NCI-H82 (cell line): ENCODE measurements around the gene MITF.

Experiments used
- DNase-seq: peaks from one replicate; lab custom pipeline; 2025; lab: John Stamatoyannopoulos, UW

The MITF gene

GRCh38 chr3:69755795-69756194 lies 16.5 kb downstream of the MITF start:
- no peak for DNase-seq

- DNase-seq: no peak
These were observed 22.9 kb downstream of the MITF start for GRCh38 chr3:69761896-69762767.

- DNase-seq: no peak
These were observed 23.5 kb downstream of the MITF start for GRCh38 chr3:69762768-69763229.

GRCh38 chr3:69763458-69763857 lies 24.2 kb downstream of the MITF start:
- DNase-seq: no peak

- no peak for DNase-seq
These were observed 25.0 kb downstream of the MITF start for GRCh38 chr3:69764121-69764741.

GRCh38 chr3:69764861-69765260 lies 25.6 kb downstream of the MITF start:
- DNase-seq: no peak

DNA sequence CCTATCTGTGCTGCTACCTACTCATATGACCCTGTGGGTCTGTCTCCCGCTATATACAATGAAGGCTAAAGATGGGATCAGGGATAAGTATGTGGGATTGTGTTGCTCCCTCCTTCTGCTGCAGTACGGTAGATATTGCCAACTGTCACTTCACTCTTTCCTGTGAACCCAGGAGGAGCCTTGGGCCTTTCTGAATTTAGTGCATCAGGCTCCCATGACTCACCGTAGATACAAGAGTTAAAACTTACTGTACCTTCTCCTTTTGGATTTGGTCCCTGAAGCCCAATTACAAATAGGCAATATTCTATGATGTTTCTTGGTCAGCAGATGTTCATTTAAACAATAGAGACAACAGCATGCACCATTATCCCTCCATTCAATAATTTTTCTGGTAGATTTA lies 27.4 kb downstream of the MITF start:
- DNase-seq: no peak

GRCh38 chr3:69767571-69767970 lies 28.3 kb downstream of the MITF start:
- no peak for DNase-seq

GRCh38 chr3:69768438-69768837 lies 29.2 kb downstream of the MITF start:
- DNase-seq: no peak

- no peak for DNase-seq
These were observed 31.0 kb downstream of the MITF start for GRCh38 chr3:69770219-69770618.

DNA sequence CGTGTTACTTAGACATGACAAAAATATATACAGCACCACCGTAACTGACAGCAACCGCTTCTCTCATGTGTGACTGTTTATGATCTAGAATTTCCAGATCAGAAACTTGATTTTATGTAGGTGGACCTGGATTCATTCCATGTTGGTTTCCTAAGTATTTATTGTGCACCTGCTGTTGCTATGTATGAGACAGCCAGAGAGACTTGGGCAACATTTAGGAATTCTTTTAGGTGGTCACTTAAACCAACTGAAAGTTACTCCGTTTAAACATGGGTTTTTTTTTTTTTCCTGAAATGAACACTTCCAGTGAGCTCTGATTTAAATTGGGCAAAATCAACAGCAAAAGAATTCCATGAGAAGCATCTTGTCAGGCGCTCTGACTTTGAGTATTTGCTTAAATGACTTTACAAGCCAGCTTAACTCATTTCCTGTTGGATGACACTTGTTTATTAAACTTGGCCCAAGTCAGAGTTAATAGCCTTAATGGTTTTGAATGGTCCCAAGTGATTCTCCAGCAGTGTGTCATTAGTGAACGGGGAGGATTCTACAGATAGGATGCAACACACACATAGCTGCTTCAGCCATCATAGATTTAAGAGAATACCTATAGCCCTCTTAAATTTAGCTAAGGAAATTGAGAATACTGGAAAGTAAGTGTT lies 31.8 kb downstream of the MITF start:
- DNase-seq: no peak

- DNase-seq: no peak
These were observed 33.0 kb downstream of the MITF start for GRCh38 chr3:69772152-69772867.

- no peak for DNase-seq
These were observed 34.8 kb downstream of the MITF start for GRCh38 chr3:69774029-69774428.

- no peak for DNase-seq
These were observed 36.5 kb downstream of the MITF start for GRCh38 chr3:69775751-69776150.

DNA sequence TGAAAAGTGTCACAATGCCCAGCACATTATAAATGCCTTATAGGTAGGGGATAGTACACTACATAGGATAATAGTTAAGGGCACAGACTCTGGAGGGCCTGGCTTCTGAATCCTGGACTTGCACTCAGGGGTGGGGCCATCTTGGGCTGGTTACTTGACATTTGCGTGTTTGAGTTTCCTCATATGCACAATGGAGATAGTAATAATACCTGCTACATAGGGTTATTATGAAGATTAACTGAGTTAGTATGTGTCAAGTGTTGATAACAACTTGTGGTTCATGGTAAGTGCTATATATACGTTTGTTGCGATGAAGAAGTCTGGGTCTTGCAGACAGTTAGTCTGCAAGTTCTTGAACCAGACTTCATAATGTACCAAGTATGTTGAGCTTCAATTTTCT lies 37.0 kb downstream of the MITF start:
- no peak for DNase-seq

DNA sequence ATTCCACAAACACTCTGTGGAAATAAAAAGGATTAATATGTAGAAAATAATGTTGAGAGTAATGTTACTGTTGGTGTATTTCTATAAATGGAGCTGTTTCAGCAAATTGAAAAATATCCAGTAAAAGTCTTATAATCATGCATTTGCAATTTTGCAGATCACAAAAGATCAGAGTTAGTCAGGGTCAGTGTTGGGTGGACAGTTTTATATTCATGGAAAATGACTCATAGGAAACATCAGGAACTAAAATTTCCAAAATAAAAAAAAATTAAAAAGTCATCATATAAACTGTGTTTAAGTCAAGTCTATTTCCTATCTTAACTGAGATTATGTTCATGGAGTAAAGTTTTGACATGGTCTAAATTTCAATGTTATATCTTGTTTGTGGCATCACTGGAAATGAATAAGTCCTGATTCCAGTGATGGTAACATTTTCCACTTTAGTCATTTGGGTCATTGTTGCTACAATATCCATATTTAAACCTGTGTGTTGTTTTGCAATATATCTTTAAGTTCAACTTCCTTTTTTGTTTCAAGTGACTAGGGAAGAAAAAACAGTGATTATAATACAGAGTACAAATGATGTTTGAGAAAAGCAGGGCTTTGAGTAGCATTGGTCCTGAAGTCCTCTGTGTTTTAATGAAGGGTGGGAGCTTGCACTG lies 37.8 kb downstream of the MITF start:
- DNase-seq: no peak

DNA sequence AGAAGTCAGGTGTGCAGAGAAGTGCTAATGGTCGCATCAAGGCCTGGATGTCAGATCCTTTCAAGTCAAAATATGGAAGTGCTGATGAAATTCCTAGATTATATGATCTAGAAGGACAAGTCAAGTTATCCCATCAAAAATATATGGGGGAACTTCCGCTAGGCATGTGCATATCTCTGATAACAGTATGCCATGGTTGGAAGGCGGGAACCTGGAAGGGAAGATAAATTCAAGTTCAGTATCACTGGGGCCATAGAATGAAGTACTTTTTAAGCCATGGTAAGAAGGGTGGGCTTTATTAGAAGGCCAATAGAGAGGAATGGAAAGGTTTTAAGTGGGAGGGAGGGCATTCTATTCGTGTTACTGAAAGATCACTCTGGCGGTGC lies 38.3 kb downstream of the MITF start:
- no peak for DNase-seq

DNA sequence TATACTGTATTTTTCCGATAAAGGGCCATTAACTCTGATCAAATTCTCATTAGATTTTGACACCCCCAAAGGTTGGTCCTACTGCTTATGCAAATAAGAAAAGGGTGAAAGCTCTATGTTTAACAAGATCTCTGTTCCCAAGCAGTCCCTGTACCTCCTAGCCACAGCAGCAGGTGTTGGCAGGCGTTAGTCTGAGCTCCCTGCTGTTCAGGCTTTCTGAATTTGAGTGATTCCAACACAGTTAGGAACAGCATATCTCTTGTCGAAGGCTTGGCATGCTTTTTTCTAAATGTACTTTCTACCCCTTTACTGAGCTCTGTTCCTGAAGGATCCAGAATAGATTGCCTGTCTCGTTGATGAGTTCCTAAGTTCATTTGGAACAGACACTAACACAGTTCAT lies 42.3 kb downstream of the MITF start:
- DNase-seq: no peak

GRCh38 chr3:69784954-69785514 lies 45.8 kb downstream of the MITF start:
- no peak for DNase-seq

- DNase-seq: no peak
These were observed 46.6 kb downstream of the MITF start for GRCh38 chr3:69785769-69786320.

- no peak for DNase-seq
These were observed 47.6 kb downstream of the MITF start for GRCh38 chr3:69786854-69787253.
